GM19324 (cell line): Measurements from ENCODE around the gene OR11H6.
"Not testable (repeated sequence)": the region's sequence is repeated elsewhere in the genome, so short reads cannot be mapped to it uniquely, and the experiment has no call there.

Experiments used
- ATAC-seq: cut with Tn5 transposase; IDR thresholded peaks from one replicate; pipeline ENCODE4 v1.9.1; 2021; ENCODE audit warnings: mild to moderate bottlenecking, moderate library complexity; ENCODE audit not compliant: unreplicated experiment, low FRiP score

Gene OR11H6

DNA sequence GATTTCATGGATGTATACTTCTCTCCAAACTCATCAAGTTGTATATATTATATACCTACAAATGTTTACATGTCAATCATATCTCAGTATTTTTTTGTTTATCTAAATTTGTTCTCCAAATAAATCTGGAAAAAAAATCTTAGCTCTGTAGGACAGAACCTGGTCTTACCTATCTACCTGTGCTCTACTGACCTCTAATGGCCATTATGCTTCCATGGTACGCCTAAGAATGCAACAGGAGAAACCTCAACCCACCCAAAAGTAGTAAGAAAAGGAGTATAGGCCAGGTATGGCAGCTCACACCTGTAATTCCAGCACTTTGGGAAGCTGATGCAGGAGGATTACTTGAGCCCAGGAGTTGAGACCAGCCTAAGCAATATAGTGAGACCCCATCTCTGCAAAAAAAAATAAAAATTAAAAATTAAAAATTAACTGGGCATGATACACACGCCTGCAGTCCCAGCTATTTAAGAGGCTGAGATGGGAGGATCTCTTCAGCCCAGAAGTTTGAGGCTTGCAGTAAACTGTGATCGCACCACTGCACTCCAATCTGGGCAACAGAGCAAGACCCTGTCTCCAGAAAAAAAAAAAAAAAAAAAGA lies 24.2 kb downstream of the OR11H6 start:
- no peak for ATAC-seq

DNA sequence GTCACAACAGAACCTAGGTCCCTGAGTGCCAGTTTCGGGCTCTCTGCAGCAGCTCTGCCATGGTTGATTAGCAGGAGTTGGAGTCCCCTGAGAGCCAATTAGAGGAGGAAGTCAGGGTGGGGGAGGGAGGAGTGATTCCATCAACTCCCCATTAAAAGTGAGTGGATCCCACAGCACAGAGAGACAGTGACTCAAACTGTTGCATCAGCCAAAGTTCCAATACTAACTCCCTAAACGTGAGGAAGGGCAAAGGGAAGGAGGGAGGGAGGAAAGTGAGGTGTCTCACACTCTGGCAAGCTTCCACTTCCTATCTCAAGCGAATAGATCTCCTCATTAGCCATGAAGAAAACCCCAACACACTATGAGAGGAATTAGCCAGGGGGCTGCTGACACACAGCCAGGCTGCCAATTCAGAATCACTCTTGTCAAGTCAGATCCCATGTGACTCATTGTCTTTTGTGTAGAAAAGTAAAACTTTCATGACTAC lies 39.2 kb downstream of the OR11H6 start:
- no peak for ATAC-seq

GRCh38 chr14:20264361-20264760 lies 40.9 kb downstream of the OR11H6 start:
- not testable (repeated sequence) for ATAC-seq

- ATAC-seq: no peak
Measured at GRCh38 chr14:20274062-20274461, 50.6 kb downstream of the OR11H6 start.
